Purkinje cell (primary cell): Measurements from ENCODE around the gene ZNF658. TPM values are rescaled to one million over a fixed set of nuclear protein-coding genes. Genes with fewer than 3 reads are reported as not detected.

ENCODE experiments used
- polyA plus RNA-seq: library from polyadenylated mRNA; unstranded; fragments of >200 nt; fragmentation: Nextera tagmentation; gene quantifications from 2 replicates; pipeline ENCODE4 v1.2.1, GENCODE V29; 2014

The ZNF658 gene
- 3.7 and 5.0 TPM in 2 replicates for polyA plus RNA-seq

GRCh38 chr9:66900490-66901131 is at the start of gene ZNF658:
Gene ZNF658, plus strand, starts transcription at chr9:66900725. Its CDS starts 2,837 bp downstream, at chr9:66903562.

Other genes with a start within 250 kb of the ZNF658 start
- not detected in 2 replicates for gene SPATA31A3, start 91.8 kb downstream of the ZNF658 start, polyA plus RNA-seq